HepG2 (cell line): Measurements from ENCODE around the gene MT1M. TPM values are rescaled to one million over a fixed set of nuclear protein-coding genes. Genes with fewer than 3 reads are reported as not detected.

Source experiments
- AGO2 ChIP-seq: fragments of 200-400 bp; formaldehyde crosslinking; optimal IDR thresholded peaks from 2 replicates; pipeline ENCODE3; 2017; ENCODE audit warnings: mild to moderate bottlenecking, low read depth, low read length, moderate library complexity
- BRCA1 ChIP-seq: sonication (generic); formaldehyde crosslinking; IDR thresholded peaks from 2 replicates; pipeline ENCODE4 v1.4.0; 2020; ENCODE audit warnings: missing genetic modification reagents
- CEBPB ChIP-seq: IDR thresholded peaks from 2 replicates; pipeline ENCODE4 v1.6.1; 2011; ENCODE audit warnings: low read depth, low read length, improper control_type of control experiment, borderline replicate concordance
- CHCHD3 ChIP-seq: sonication (generic); formaldehyde crosslinking; IDR thresholded peaks from 2 replicates; pipeline ENCODE4 v1.8.0; 2022; ENCODE audit warnings: mild to moderate bottlenecking, missing genetic modification reagents, moderate library complexity
- ELF3 ChIP-seq: IDR thresholded peaks from 2 replicates; pipeline ENCODE4 v1.6.1; 2016; ENCODE audit warnings: missing genetic modification reagents, missing compliant biosample characterization
- FOXO4 ChIP-seq: sonication (generic); formaldehyde crosslinking; conservative IDR thresholded peaks from 2 replicates; pipeline ENCODE4 v1.8.1; 2023; ENCODE audit warnings: missing genetic modification reagents
- HOXA3 ChIP-seq: sonication (generic); formaldehyde crosslinking; IDR thresholded peaks from 2 replicates; pipeline ENCODE4 v1.5.0; 2020; ENCODE audit warnings: missing genetic modification reagents
- IKZF5 ChIP-seq: IDR thresholded peaks from 2 replicates; pipeline ENCODE4 v1.6.1; 2018; ENCODE audit warnings: missing genetic modification reagents, mild to moderate bottlenecking, missing compliant biosample characterization
- MAFF ChIP-seq: IDR thresholded peaks from 2 replicates; pipeline ENCODE4 v1.6.1; 2011; ENCODE audit warnings: low read depth, low read length, improper control_type of control experiment
- PRDM4 ChIP-seq: sonication (generic); formaldehyde crosslinking; IDR thresholded peaks from 2 replicates; pipeline ENCODE4 v1.9.0; 2021; ENCODE audit warnings: missing genetic modification reagents, borderline replicate concordance
- SALL1 ChIP-seq: sonication (generic); formaldehyde crosslinking; IDR thresholded peaks from 2 replicates; pipeline ENCODE4 v1.8.0; 2022; ENCODE audit warnings: mild to moderate bottlenecking, missing genetic modification reagents
- SKI ChIP-seq: fragments of 450-650 bp; IDR thresholded peaks from one replicate; pipeline ENCODE4 v1.6.1; 2018; ENCODE audit warnings: mild to moderate bottlenecking; ENCODE audit not compliant: partially characterized antibody
- SMARCE1 ChIP-seq: fragments of 450-650 bp; IDR thresholded peaks from 2 replicates; pipeline ENCODE4 v1.6.1; 2017; ENCODE audit warnings: borderline replicate concordance
- SNAI1 ChIP-seq: sonication (generic); formaldehyde crosslinking; IDR thresholded peaks from 2 replicates; pipeline ENCODE4 v1.5.0; 2020; ENCODE audit warnings: mild to moderate bottlenecking, missing genetic modification reagents, borderline replicate concordance
- TEAD3 ChIP-seq: optimal IDR thresholded peaks from 2 replicates; pipeline ENCODE3; 2016; ENCODE audit warnings: borderline replicate concordance
- TRIM24 ChIP-seq: sonication (generic); formaldehyde crosslinking; IDR thresholded peaks from 2 replicates; pipeline ENCODE4 v1.8.0; 2022; ENCODE audit warnings: mild to moderate bottlenecking, missing genetic modification reagents
- ZBTB26 ChIP-seq: IDR thresholded peaks from 2 replicates; pipeline ENCODE4 v1.6.1; 2016; ENCODE audit warnings: missing compliant biosample characterization, missing genetic modification reagents, borderline replicate concordance
- ZMYM2 ChIP-seq: sonication (generic); formaldehyde crosslinking; IDR thresholded peaks from 2 replicates; pipeline ENCODE4 v1.8.0; 2022; ENCODE audit warnings: mild to moderate bottlenecking, missing genetic modification reagents
- ZNF263 ChIP-seq: sonication (generic); formaldehyde crosslinking; IDR thresholded peaks from 2 replicates; pipeline ENCODE4 v1.4.0; 2020; ENCODE audit warnings: missing genetic modification reagents
- ZNF296 ChIP-seq: sonication (generic); formaldehyde crosslinking; conservative IDR thresholded peaks from 2 replicates; pipeline ENCODE4 v1.5.0; 2020; ENCODE audit warnings: mild to moderate bottlenecking, missing genetic modification reagents
- ZNF331 ChIP-seq: sonication (generic); formaldehyde crosslinking; IDR thresholded peaks from 2 replicates; pipeline ENCODE4 v1.4.0; 2020; ENCODE audit warnings: missing genetic modification reagents
- ZNF33A ChIP-seq: sonication (generic); formaldehyde crosslinking; IDR thresholded peaks from 2 replicates; pipeline ENCODE4 v1.5.1; 2020; ENCODE audit warnings: missing genetic modification reagents, mild to moderate bottlenecking, moderate library complexity, borderline replicate concordance
- ZNF547 ChIP-seq: sonication (generic); formaldehyde crosslinking; IDR thresholded peaks from 2 replicates; pipeline ENCODE4 v1.5.1; 2020; ENCODE audit warnings: mild to moderate bottlenecking, missing genetic modification reagents
- ZNF781 ChIP-seq: sonication (generic); formaldehyde crosslinking; IDR thresholded peaks from 2 replicates; pipeline ENCODE4 v1.5.1; 2020; ENCODE audit warnings: borderline replicate concordance, mild to moderate bottlenecking, missing genetic modification reagents; ENCODE audit errors: not compliant biosample characterization
- ZNF839 ChIP-seq: sonication (generic); formaldehyde crosslinking; IDR thresholded peaks from 2 replicates; pipeline ENCODE4 v1.4.0; 2020; ENCODE audit warnings: missing genetic modification reagents, mild to moderate bottlenecking, borderline replicate concordance
- polyA plus RNA-seq, 8 experiments: library from polyadenylated mRNA; depleted of rRNA in 3 of 8; stranded (reverse) in 7 of 8; unstranded in 1 of 8; fragments of >200 nt; fragmentation: Illumina TruSeq in 4 of 8; extraction: Trizol in 4 of 8; gene quantifications; 2 replicates each; pipeline versions ENCODE4 v1.2.1 to v1.2.3, GENCODE V29; 2011 to 2016; ENCODE audit warnings: low read depth in 4 of 8, missing spikeins in 1 of 8, mixed read lengths in 1 of 8; ENCODE audit not compliant: insufficient read depth in 1 of 8
- total RNA-seq, 5 experiments: library from RNA; depleted of rRNA; stranded (reverse); fragments of >200 nt; fragmentation: Illumina TruSeq; extraction: Trizol; gene quantifications; 2 replicates each; pipeline ENCODE4 v1.2.3, GENCODE V29; 2016; ENCODE audit warnings: low read depth in 1 of 5

Gene MT1M
- total and polyA plus RNA-seq, 2 of the 13 experiments (the other 11 are each of a cell fraction or from before 2014, with no cell fraction given), result 4.6 TPM; not detected in 1

- no peak for TF ChIP-seq MAFF
- no peak for TF ChIP-seq ZNF331
- TF ChIP-seq ZNF263, result 0 out of 2 replicates have a peak, but pooled peaks have one; percentile 9
- TF ChIP-seq TRIM24 (CRISPR knock-in tag), result peak; percentile 31; the same call in 1 of the 2 replicates
- TF ChIP-seq AGO2, result no peak
- TF ChIP-seq ZNF33A (CRISPR knock-in tag), result no peak
- no peak for TF ChIP-seq BRCA1 (CRISPR knock-in tag)
- no peak for TF ChIP-seq PRDM4 (CRISPR knock-in tag)
- no peak for TF ChIP-seq ZNF839
- TF ChIP-seq CEBPB, result peak; percentile 78
- TF ChIP-seq HOXA3 (CRISPR knock-in tag), result peak; percentile 34; the same call in 1 of the 2 replicates
- TF ChIP-seq ELF3 (CRISPR knock-in tag), result no peak
- TF ChIP-seq ZNF296 (CRISPR knock-in tag), result peak; percentile 20; the same call in 1 of the 2 replicates
- TF ChIP-seq ZMYM2 (CRISPR knock-in tag), result no peak
- peak; percentile 33; the same call in 1 of the 2 replicates for TF ChIP-seq IKZF5 (CRISPR knock-in tag)
- TF ChIP-seq SMARCE1, result no peak
- TF ChIP-seq SALL1 (CRISPR knock-in tag), result peak; percentile 36
- TF ChIP-seq CHCHD3, result no peak
- peak; percentile 91 for TF ChIP-seq ZNF781
- peak; percentile 50; the same call in 1 of the 2 replicates for TF ChIP-seq ZNF547 (CRISPR knock-in tag)
- TF ChIP-seq SNAI1 (CRISPR knock-in tag), result no peak
- TF ChIP-seq ZBTB26, result 0 out of 2 replicates have a peak, but pooled peaks have one; percentile 24
- 0 out of 2 replicates have a peak, but pooled peaks have one; percentile 75 for TF ChIP-seq FOXO4 (CRISPR knock-in tag)
- no peak for TF ChIP-seq SKI
- peak; percentile 55 for TF ChIP-seq TEAD3
These were observed 25.3 kb downstream of the MT1M start, which contains the start of gene MT1F (continued) for GRCh38 chr16:56657555-56658326.
